GM12878 (cell line): ENCODE data around the gene NRG3. TPM values are rescaled to one million over a fixed set of nuclear protein-coding genes. Genes with fewer than 3 reads are reported as not detected.

ENCODE experiments used
- ATAC-seq: fragments of 200-7000 bp; cut with Tn5 transposase; 3 replicates; pipeline ENCODE4 v1.9.1; 2020; ENCODE audit warnings: mild to moderate bottlenecking, moderate library complexity
- BruUV-seq: library from RNA; stranded (reverse); fragments of 400-500 nt; replicated peaks from 2 replicates; lab custom pipeline; 2021; lab: Mats Ljungman, UMichigan
- CTCF ChIA-PET: fragments of 300-600 bp; sonication (Branson Sonifier 250); formaldehyde crosslinking; extraction: SDS; loops from one replicate; lab custom pipeline; 2021; ENCODE audit warnings: inconsistent platforms; lab: Yijun Ruan, JAX
- POLR2A ChIA-PET: fragments of 350-600 bp; formaldehyde crosslinking; extraction: SDS; loops from one replicate; lab custom pipeline; 2021; ENCODE audit warnings: inconsistent platforms; lab: Charles Lee
- RAD21 ChIA-PET: fragments of 300-600 bp; sonication (Branson Sonifier 250); formaldehyde crosslinking; loops from one replicate; lab custom pipeline; 2023; ENCODE audit warnings: antibody characterized with exemption; ENCODE audit not compliant: unreplicated experiment; lab: Charles Lee
- SMC1A ChIA-PET: fragments of 300-600 bp; sonication (Branson Sonifier 250); formaldehyde crosslinking; loops from one replicate; lab custom pipeline; 2023; ENCODE audit not compliant: unreplicated experiment, uncharacterized antibody; lab: Charles Lee
- DNase-seq: peaks from one replicate; pipeline ENCODE4 v3.0.0-alpha.2; 2011; ENCODE audit warnings: low read depth, low spot score
- FAIRE-seq: peaks from 3 replicates; lab custom pipeline; 2011; peaks lifted over from hg19 to GRCh38; lab: Jason Lieb, UNC
- H2AFZ ChIP-seq: 2 replicates; pipeline ENCODE4 v1.6.0; 2011; ENCODE audit warnings: low read depth, low read length, control low read depth; ENCODE audit not compliant: control insufficient read depth
- H3K27ac ChIP-seq: 2 replicates; pipeline ENCODE4 v1.5.1; 2011; ENCODE audit warnings: control low read depth; ENCODE audit not compliant: control insufficient read depth, insufficient read depth
- H3K27me3 ChIP-seq, 2 experiments: replicated peaks in 1 of 2; 2 replicates each; pipeline versions ENCODE4 v1.6.0 to v1.6.1; 2011; ENCODE audit warnings: low read length in 1 of 2; ENCODE audit not compliant: control insufficient read depth in 2 of 2, insufficient read depth in 2 of 2
- H3K36me3 ChIP-seq, 2 experiments: 2 replicates each; pipeline ENCODE4 v1.5.1; 2011; ENCODE audit warnings: low read length in 1 of 2; ENCODE audit not compliant: control insufficient read depth in 2 of 2, insufficient read depth in 2 of 2
- H3K4me1 ChIP-seq: 2 replicates; pipeline ENCODE4 v1.6.1; 2011; ENCODE audit warnings: mild to moderate bottlenecking, low read length, moderate library complexity, mixed read lengths; ENCODE audit not compliant: control insufficient read depth, insufficient read depth
- H3K4me2 ChIP-seq: 2 replicates; pipeline ENCODE4 v1.6.0; 2011; ENCODE audit warnings: control low read depth; ENCODE audit not compliant: control insufficient read depth, insufficient read depth
- H3K4me3 ChIP-seq: fragments of 200-600 bp; sonication (generic); 2 replicates; pipeline ENCODE4 v1.5.1; 2016
- H3K79me2 ChIP-seq: 2 replicates; pipeline ENCODE4 v1.6.0; 2011; ENCODE audit warnings: low read length; ENCODE audit not compliant: control insufficient read depth, insufficient read depth
- H3K9ac ChIP-seq: 2 replicates; pipeline ENCODE4 v1.8.0; 2011; ENCODE audit warnings: low read length, control low read depth, mixed read lengths; ENCODE audit not compliant: control insufficient read depth, insufficient read depth
- H3K9me3 ChIP-seq: replicated peaks from 3 replicates; pipeline ENCODE4 v1.5.1; 2011; ENCODE audit warnings: mild to moderate bottlenecking, low read length; ENCODE audit not compliant: control insufficient read depth, insufficient read depth
- H4K20me1 ChIP-seq: 2 replicates; pipeline ENCODE4 v1.6.0; 2011; ENCODE audit not compliant: control insufficient read depth, insufficient read depth
- CHD1 ChIP-seq: IDR thresholded peaks from 2 replicates; pipeline ENCODE4 v1.6.1; 2012; ENCODE audit warnings: low read depth, low read length, improper control_type of control experiment
- DPF2 ChIP-seq: fragments of 450-650 bp; IDR thresholded peaks from 2 replicates; pipeline ENCODE4 v1.6.1; 2017; ENCODE audit warnings: mild to moderate bottlenecking
- FOS ChIP-seq: IDR thresholded peaks from 3 replicates; pipeline ENCODE4 v1.6.1; 2011; ENCODE audit warnings: borderline replicate concordance; ENCODE audit not compliant: insufficient read length; ENCODE audit errors: extremely low read depth
- RBBP5 ChIP-seq: fragments of 200-600 bp; sonication (generic); conservative IDR thresholded peaks from 2 replicates; pipeline ENCODE4 v1.6.1; 2016
- TBL1XR1 ChIP-seq: IDR thresholded peaks from 2 replicates; pipeline ENCODE4 v1.6.1; 2012; ENCODE audit warnings: low read depth, low read length, improper control_type of control experiment
- ZNF217 ChIP-seq: fragments of 450-650 bp; IDR thresholded peaks from 2 replicates; pipeline ENCODE4 v1.6.1; 2017; ENCODE audit warnings: antibody characterized with exemption, mild to moderate bottlenecking
- ZNF24 ChIP-seq: fragments of 450-650 bp; IDR thresholded peaks from 2 replicates; pipeline ENCODE4 v1.6.1; 2017; ENCODE audit warnings: antibody characterized with exemption, mild to moderate bottlenecking
- WGBS: methylation state at CpG from one replicate; pipeline ENCODE4 v1.1.6; 2016; ENCODE audit warnings: low lambda C conversion rate; ENCODE audit not compliant: insufficient replicate concordance, insufficient coverage; ENCODE audit errors: missing lambda C conversion rate; 5-methylcytosine and 5-hydroxymethylcytosine counted together
- in situ Hi-C: fragments of 300-500 bp; cut with MboI; formaldehyde crosslinking; loops from 9 replicates; pipeline ENCODE4 v1.14.3; 2018; ENCODE audit warnings: mixed read lengths
- intact Hi-C: fragments of 100-400 bp; cut with micrococcal nuclease; formaldehyde crosslinking; loops from one replicate; pipeline ENCODE4 v1.14.2; 2022; ENCODE audit not compliant: unreplicated experiment
- polyA plus RNA-seq, 11 experiments: library from polyadenylated mRNA; depleted of rRNA in 4 of 11; unstranded in 6 of 11; stranded (reverse) in 5 of 11; fragments of >200 nt; fragmentation: Nextera tagmentation in 4 of 11; fragmentation: Illumina TruSeq in 1 of 11; extraction: Ambion mirVana in 4 of 11; extraction: Trizol in 1 of 11; gene quantifications; 1 replicate in 1 of 11; 2 replicates in 10 of 11; pipeline versions ENCODE4 v1.2.1 to v1.2.3, GENCODE V29; 2011 to 2016; ENCODE audit warnings: inconsistent platforms in 2 of 11, missing spikeins in 2 of 11, low read depth in 1 of 11
- total RNA-seq, 4 experiments: library from RNA; depleted of rRNA in 3 of 4; stranded (reverse); fragments of >200 nt in 3 of 4; fragmentation: Illumina TruSeq in 1 of 4; extraction: Trizol in 1 of 4; gene quantifications; 2 replicates each; pipeline versions ENCODE4 v1.2.1 to v1.2.3, GENCODE V29; 2013 to 2021
- TF ChIP-seq, protein P1 (sequence below): fragments of 450-650 bp; IDR thresholded peaks from 2 replicates; pipeline ENCODE4 v1.6.1; 2017; ENCODE audit warnings: mild to moderate bottlenecking, moderate library complexity
- TF ChIP-seq, protein P2 (sequence below): IDR thresholded peaks from 2 replicates; pipeline ENCODE4 v1.6.1; 2012; ENCODE audit warnings: low read length, inconsistent platforms

Gene NRG3
- total and polyA plus RNA-seq, 10 of the 15 experiments (the other 5 are each of a cell fraction or from before 2014, with no cell fraction given), result 0.03 to 0.41 (median 0.17) TPM; not detected in 3

DNA sequence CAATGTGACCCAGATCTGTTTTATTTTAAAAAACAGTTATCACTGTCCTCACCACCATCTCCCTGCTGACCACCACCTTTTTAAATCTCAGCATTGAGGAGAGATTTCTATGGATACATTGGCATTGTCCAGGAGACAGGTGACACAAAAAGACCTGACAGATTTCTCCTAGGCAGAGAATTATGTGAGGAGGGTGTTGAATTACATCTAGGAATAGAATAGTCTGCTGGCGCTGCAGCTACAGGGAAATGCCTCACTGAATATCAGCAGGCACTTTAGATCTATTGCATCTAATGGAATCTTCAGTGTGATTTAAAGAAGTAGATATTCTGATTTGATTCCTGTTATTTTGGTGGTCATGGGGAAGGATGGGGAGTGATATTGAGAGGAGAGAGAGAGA lies 593.5 kb downstream of the NRG3 start:
- Histone ChIP-seq H3K4me3 (no peak overlapping the region), H3K9me3 (no peaks in the 10 kb centered on the region), H3K9ac (no peak overlapping the region), H3K4me1 (no peaks in the 10 kb centered on the region), H3K36me3 (no peaks in the 10 kb centered on the region)
- no TSS peak for BruUV-seq
- ChIA-PET POLR2A (no interaction called here), RAD21 (no interaction called here), SMC1A (no interaction called here), CTCF (no interaction called here)
- intact Hi-C loops, result no loop called here
- no peak for FAIRE-seq
- no peak for DNase-seq
- TF ChIP-seq RBBP5 (no peak), TBL1XR1 (no peak)
- TF ChIP-seq, all 136 proteins: peak for 0
- in situ Hi-C loops, result no loop called here
- ATAC-seq, result no peak
- Histone ChIP-seq H3K27ac (no peak overlapping the region), H2AFZ (no peak overlapping the region), H3K4me2 (no peak overlapping the region), H4K20me1 (no peaks in the 10 kb centered on the region), H3K27me3 (no peaks in the 10 kb centered on the region), H3K79me2 (no peaks in the 10 kb centered on the region)
- 5% methylated on average over 1 of the region's 1 CpG for WGBS

DNA sequence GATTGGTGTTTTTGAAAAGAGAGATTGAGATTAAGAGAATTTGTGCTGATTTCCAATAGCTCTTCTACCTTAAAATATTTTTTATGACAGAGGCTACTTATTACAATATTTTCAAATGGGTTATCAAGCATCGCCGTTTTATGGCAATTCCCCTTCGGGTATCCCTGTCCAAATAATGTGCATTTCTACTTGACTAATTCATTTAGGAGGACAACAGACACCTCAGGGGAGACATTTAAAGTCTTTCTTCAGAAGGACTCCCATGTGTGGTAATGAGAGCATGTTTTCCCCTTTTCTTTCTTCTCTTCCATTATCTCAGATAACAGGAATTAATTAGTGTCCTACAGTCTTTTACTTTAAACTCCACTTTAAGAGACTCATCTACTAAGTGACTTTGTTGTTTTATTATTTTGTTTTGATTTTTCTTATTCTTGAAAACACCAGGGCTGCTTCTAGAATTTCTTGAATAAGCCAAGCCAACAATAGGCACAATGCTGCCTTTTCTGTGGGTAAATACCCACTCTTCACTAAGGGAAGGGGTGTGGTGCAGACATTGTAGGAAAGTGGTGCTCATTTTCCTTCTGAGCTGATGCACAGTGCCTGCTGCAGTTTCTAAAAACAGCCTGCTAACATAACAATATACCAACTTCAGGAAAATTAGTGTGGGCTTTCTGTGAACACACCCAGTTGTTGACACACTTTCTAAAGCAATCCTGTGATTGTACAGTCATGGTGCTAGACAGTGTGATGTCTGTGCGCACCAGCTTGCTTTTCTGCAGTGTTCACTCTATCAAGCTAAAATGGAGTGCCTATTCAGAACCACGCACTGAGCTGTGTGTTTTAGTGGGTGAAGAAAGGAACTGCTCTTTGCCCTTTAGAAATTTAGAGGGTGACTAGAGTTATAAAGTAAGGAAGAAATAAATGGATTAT lies 597.7 kb downstream of the NRG3 start:
- Histone ChIP-seq H3K27me3 (no peaks in the 10 kb centered on the region), H2AFZ (no peak overlapping the region), H3K36me3 (no peaks in the 10 kb centered on the region), H3K4me3 (no peak overlapping the region), H3K9me3 (no peaks in the 10 kb centered on the region), H4K20me1 (no peaks in the 10 kb centered on the region), H3K79me2 (no peaks in the 10 kb centered on the region), H3K9ac (no peak overlapping the region), H3K27ac (no peak overlapping the region), H3K4me1 (no peaks in the 10 kb centered on the region), H3K4me2 (no peak overlapping the region)
- ATAC-seq (no peak), FAIRE-seq (no peak), DNase-seq (no peak)
- in situ Hi-C loops, result no loop called here
- SMC1A ChIA-PET, result no interaction called here
- POLR2A ChIA-PET, result no interaction called here
- intact Hi-C loops, result no loop called here
- RAD21 ChIA-PET, result no interaction called here
- no TSS peak for BruUV-seq
- WGBS, result 50% methylated on average over 5 of the region's 5 CpGs
- CTCF ChIA-PET, result no interaction called here
- TF ChIP-seq FOS (no peak), DPF2 (no peak), CHD1 (no peak), ZNF217 (no peak), ZNF24 (no peak)
- TF ChIP-seq, protein P1, sequence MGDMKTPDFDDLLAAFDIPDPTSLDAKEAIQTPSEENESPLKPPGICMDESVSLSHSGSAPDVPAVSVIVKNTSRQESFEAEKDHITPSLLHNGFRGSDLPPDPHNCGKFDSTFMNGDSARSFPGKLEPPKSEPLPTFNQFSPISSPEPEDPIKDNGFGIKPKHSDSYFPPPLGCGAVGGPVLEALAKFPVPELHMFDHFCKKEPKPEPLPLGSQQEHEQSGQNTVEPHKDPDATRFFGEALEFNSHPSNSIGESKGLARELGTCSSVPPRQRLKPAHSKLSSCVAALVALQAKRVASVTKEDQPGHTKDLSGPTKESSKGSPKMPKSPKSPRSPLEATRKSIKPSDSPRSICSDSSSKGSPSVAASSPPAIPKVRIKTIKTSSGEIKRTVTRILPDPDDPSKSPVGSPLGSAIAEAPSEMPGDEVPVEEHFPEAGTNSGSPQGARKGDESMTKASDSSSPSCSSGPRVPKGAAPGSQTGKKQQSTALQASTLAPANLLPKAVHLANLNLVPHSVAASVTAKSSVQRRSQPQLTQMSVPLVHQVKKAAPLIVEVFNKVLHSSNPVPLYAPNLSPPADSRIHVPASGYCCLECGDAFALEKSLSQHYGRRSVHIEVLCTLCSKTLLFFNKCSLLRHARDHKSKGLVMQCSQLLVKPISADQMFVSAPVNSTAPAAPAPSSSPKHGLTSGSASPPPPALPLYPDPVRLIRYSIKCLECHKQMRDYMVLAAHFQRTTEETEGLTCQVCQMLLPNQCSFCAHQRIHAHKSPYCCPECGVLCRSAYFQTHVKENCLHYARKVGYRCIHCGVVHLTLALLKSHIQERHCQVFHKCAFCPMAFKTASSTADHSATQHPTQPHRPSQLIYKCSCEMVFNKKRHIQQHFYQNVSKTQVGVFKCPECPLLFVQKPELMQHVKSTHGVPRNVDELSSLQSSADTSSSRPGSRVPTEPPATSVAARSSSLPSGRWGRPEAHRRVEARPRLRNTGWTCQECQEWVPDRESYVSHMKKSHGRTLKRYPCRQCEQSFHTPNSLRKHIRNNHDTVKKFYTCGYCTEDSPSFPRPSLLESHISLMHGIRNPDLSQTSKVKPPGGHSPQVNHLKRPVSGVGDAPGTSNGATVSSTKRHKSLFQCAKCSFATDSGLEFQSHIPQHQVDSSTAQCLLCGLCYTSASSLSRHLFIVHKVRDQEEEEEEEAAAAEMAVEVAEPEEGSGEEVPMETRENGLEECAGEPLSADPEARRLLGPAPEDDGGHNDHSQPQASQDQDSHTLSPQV, result no peak
- TF ChIP-seq, protein P2, sequence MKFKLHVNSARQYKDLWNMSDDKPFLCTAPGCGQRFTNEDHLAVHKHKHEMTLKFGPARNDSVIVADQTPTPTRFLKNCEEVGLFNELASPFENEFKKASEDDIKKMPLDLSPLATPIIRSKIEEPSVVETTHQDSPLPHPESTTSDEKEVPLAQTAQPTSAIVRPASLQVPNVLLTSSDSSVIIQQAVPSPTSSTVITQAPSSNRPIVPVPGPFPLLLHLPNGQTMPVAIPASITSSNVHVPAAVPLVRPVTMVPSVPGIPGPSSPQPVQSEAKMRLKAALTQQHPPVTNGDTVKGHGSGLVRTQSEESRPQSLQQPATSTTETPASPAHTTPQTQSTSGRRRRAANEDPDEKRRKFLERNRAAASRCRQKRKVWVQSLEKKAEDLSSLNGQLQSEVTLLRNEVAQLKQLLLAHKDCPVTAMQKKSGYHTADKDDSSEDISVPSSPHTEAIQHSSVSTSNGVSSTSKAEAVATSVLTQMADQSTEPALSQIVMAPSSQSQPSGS, result no peak
